ENCODE data around the gene CLCN5. TPM values are rescaled to one million over a fixed set of nuclear protein-coding genes. Genes with fewer than 3 reads are reported as not detected.

The CLCN5 gene
- 18.9 TPM for total RNA-seq

- DNase-seq = peak; percentile 90
Measured at GRCh38 chrX:49922291-49923241, at the start of gene CLCN5. Gene CLCN5 (plus strand): TSS chrX:49922596. CDS start chrX:49925299, 2,703 bp downstream.

- no peak for DNase-seq
Measured at GRCh38 chrX:49876750-49877149, 45.6 kb upstream of the CLCN5 start.

- no peak for DNase-seq
Measured at GRCh38 chrX:49877397-49878101, 44.8 kb upstream of the CLCN5 start.

GRCh38 chrX:49878128-49878833 lies 44.1 kb upstream of the CLCN5 start:
- no peak for DNase-seq

GRCh38 chrX:49878834-49879655 lies 43.4 kb upstream of the CLCN5 start, which contains the start of gene USP27X:
Gene USP27X (plus strand): TSS chrX:49879484. CDS start chrX:49880308, 824 bp downstream.
- peak; percentile 85 for DNase-seq

DNA sequence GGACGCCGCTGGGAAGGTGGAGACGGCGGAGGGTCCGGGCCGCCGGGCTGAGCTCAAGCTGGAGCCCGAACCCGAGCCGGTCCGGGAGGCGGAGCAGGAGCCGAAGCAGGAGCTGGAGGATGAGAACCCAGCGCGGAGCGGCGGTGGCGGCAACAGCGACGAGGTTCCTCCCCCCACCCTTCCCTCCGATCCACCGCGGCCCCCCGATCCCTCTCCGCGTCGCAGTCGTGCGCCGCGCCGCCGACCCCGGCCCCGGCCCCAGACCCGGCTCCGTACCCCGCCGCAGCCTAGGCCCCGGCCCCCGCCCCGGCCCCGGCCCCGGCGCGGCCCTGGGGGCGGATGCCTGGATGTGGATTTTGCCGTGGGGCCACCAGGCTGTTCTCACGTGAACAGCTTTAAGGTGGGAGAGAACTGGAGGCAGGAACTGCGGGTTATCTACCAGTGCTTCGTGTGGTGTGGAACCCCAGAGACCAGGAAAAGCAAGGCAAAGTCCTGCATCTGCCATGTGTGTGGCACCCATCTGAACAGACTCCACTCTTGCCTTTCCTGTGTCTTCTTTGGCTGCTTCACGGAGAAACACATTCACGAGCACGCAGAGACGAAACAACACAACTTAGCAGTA lies 42.6 kb upstream of the CLCN5 start:
- no peak for DNase-seq

DNA sequence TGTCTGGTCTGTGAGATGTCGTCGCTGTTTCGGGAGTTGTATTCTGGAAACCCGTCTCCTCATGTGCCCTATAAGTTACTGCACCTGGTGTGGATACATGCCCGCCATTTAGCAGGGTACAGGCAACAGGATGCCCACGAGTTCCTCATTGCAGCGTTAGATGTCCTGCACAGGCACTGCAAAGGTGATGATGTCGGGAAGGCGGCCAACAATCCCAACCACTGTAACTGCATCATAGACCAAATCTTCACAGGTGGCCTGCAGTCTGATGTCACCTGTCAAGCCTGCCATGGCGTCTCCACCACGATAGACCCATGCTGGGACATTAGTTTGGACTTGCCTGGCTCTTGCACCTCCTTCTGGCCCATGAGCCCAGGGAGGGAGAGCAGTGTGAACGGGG lies 41.7 kb upstream of the CLCN5 start:
- DNase-seq = no peak

DNA sequence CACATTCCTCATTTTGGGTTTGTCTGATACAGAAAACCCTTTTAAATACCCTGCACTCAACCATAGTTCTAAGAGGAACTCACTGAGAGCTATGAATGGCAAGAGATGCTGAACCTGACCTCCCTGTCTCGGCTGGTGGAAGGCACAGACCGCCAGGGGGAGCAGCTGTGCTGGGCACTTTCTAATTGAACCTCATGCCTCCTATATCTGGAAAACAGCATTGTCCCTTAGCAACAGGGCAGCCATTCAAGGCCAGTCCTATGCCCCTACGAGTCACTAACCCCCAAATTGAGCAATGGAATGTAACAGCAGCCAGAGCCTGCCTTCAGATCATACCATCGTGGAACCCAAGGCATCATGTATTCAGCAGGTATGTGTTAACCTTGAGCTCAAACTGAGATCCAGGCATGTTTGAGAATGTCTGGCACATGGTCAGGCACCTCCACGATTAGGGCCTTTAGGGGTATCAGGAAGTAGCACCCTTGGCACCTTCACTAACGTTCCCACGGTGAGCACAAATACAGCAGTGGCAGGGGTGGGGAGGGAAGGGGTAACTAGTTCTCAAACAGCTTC lies 38.0 kb upstream of the CLCN5 start:
- no peak for DNase-seq

GRCh38 chrX:49892542-49892941 lies 29.9 kb upstream of the CLCN5 start:
- no peak for DNase-seq

- DNase-seq = no peak
Measured at GRCh38 chrX:49896951-49897350, 25.4 kb upstream of the CLCN5 start.

GRCh38 chrX:49901048-49901447 lies 21.3 kb upstream of the CLCN5 start:
- DNase-seq = no peak

DNA sequence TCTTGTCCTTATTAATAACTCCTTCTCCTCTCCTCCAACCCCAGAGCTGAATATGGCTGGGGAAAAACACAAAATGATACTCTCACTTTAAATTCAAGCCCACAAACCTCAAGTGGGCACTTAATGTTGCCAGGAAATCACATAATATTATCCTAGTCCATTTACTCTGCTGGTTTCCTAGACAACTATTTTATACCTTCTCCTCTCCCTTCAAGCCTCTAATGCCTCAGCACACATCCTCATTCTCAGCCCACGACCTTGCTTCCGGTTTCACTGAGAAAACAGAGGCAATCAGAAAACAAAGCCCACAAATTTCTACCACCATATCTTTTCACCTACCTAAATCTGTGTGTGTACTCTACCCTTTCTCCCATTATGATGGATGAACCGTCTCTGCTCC lies 12.1 kb upstream of the CLCN5 start:
- DNase-seq = no peak

DNA sequence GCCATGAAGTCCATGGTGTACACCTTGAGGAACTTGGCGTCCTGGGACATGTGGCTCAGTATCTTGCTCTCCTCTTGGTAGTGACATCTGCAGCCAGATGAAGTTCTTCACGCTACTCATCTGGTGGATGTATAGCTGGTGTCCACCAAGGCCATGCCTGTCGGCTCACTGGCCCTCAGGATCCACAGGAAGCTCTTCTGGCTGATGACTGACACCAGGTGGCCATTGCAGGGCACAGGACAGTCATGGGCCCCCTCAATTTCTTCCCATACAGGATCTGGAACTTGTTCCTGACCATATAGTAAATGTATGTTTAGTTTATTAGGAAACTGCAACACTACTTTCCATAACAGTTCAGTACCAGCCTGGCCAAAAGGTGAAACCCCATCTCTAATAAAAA lies 10.3 kb upstream of the CLCN5 start:
- DNase-seq = no peak

- DNase-seq = no peak
Measured at GRCh38 chrX:49912861-49913260, 9.5 kb upstream of the CLCN5 start.

- DNase-seq = peak; percentile 3
Measured at GRCh38 chrX:49915361-49916222, 6.8 kb upstream of the CLCN5 start.

DNA sequence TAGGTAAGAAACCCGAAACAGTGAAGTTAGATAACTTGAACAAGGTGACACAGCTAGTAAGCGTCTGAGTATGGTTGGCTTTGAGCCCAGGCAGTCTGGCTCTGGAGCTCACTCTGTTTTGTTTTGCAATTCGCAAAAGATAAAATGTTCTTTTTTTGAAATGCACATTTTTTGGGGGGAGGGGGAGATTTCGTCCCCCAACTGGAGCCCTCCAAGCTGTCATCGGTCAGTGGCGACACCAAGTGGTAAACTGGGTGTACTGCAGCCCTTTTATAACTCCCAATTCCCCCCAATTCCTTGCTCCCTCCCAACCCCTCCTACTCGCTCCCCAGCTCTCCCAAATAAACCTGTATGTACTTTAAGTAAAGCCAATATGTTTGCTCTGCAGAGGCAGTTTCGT lies 2.8 kb upstream of the CLCN5 start:
- no peak for DNase-seq

GRCh38 chrX:49921109-49921508 lies 1.3 kb upstream of the CLCN5 start:
- DNase-seq = no peak

DNA sequence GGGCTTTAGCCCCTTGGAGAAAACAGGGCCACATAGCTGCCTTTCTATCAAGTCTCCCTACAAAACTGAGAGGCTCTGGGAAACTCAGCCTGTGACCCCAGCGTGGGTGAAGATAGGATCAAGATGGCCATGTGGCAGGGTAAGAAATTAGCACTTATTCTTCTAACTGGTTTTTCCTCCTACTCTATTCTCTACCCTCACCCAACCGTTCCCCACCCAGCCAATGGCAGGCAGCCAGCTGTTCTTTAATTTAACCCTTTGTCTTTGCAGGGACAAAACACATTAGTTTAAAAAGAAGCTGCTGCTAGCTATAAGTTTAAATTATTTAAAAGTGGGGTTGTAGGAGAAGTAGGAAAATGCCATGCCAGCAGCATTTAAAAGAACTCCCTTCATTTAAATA lies 2.8 kb downstream of the CLCN5 start:
- DNase-seq = no peak

DNA sequence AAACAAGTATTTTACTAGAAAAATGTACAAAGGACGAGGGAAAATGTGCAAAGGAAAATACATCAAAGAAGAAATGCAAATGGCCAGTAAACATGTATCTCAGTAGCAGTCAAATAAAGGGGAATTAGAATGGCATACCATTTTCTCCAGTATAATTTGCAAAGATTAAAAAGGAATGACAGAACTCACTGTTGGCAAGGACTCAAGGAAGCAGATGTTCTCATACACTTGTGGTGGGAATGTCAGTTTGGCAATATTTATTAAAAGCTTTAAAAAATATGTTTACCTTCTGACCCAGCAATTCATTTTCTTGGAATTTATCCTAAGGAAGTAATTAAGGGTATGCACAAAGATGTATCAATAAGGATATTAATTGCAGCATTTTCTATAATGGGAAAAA lies 7.6 kb downstream of the CLCN5 start:
- no peak for DNase-seq

DNA sequence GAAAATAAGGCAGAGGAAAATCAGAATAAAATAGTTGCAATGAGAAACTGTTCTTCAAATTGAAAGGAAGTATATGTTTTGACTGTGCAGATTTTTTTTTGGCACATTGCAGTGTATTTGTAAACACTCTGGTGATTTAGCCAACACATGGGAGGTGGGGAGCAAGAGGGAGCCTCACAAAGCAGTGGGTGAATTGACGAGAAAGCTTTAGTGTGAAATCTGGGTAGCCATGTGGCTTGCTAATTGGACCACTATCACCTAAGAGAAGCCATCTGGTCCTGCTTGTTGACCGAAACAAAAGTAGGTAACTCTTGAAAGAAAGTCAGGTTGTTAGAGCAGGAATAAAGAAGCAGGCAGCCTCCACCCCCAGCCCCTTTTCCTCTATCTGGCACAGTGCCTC lies 10.4 kb downstream of the CLCN5 start:
- no peak for DNase-seq

All from skin of body (tissue), 2 donors.